K562 (cell line): ENCODE data around the gene ASB10. TPM values are rescaled to one million over a fixed set of nuclear protein-coding genes. Genes with fewer than 3 reads are reported as not detected.

Experiments used
- CHD1 ChIP-seq: fragments of 200-600 bp; sonication (generic); IDR thresholded peaks from one replicate; pipeline ENCODE4 v1.6.1; 2012; ENCODE audit warnings: mild to moderate bottlenecking, moderate library complexity, low read length, inconsistent platforms
- GTF2E2 ChIP-seq: fragments of 200-800 bp; sonication (Bioruptor generic); IDR thresholded peaks from 2 replicates; pipeline ENCODE4 v1.6.1; 2016; ENCODE audit warnings: missing genetic modification characterization, missing compliant biosample characterization
- MYC ChIP-seq, 2 experiments: fragments of 250-450 bp in 1 of 2; sonication (Bioruptor Pico) in 1 of 2; IDR thresholded peaks; 2 replicates each; pipeline versions ENCODE4 v1.5.1 to v1.6.1; 2012 to 2021; ENCODE audit warnings: low read depth in 2 of 2, borderline replicate concordance in 1 of 2, improper control_type of control experiment in 1 of 2, low read length in 1 of 2, mild to moderate bottlenecking in 1 of 2, moderate library complexity in 1 of 2
- NCOA4 ChIP-seq: fragments of 450-650 bp; IDR thresholded peaks from 2 replicates; pipeline ENCODE4 v1.6.1; 2018; ENCODE audit warnings: mild to moderate bottlenecking; ENCODE audit not compliant: partially characterized antibody
- ZNF274 ChIP-seq: IDR thresholded peaks from 2 replicates; pipeline ENCODE4 v1.6.1; 2011; ENCODE audit warnings: low read depth, mild to moderate bottlenecking, low read length, moderate library complexity, borderline replicate concordance
- ZNF584 ChIP-seq: fragments of 200-800 bp; sonication (Bioruptor generic); IDR thresholded peaks from 2 replicates; pipeline ENCODE4 v1.6.1; 2016; ENCODE audit warnings: low read depth, mild to moderate bottlenecking, missing genetic modification characterization, missing compliant biosample characterization
- polyA plus RNA-seq, 8 experiments: library from polyadenylated mRNA; depleted of rRNA in 4 of 8; stranded (reverse) in 5 of 8; unstranded in 3 of 8; fragments of >200 nt; fragmentation: Nextera tagmentation in 2 of 8; fragmentation: Illumina TruSeq in 1 of 8; extraction: Ambion mirVana in 2 of 8; extraction: Trizol in 1 of 8; gene quantifications; 2 replicates each; pipeline versions ENCODE4 v1.2.1 to v1.2.3, GENCODE V29; 2011 to 2014; ENCODE audit warnings: inconsistent platforms in 1 of 8, missing spikeins in 1 of 8
- total RNA-seq, 7 experiments: library from RNA; depleted of rRNA in 6 of 7; stranded (reverse); fragments of >200 nt in 6 of 7; fragmentation: Illumina TruSeq in 2 of 7; extraction: Trizol in 2 of 7; gene quantifications; 2 replicates each; pipeline versions ENCODE4 v1.2.1 to v1.2.3, GENCODE V29; 2011 to 2021; ENCODE audit warnings: low replicate concordance in 1 of 7
- TF ChIP-seq, protein P1 (sequence below): sonication (generic); formaldehyde crosslinking; IDR thresholded peaks from 2 replicates; pipeline ENCODE4 v1.8.0; 2023; ENCODE audit warnings: missing genetic modification reagents, mild to moderate bottlenecking, borderline replicate concordance
- TF ChIP-seq, protein P2 (sequence below): fragments of 450-650 bp; IDR thresholded peaks from 2 replicates; pipeline ENCODE4 v1.6.1; 2017; ENCODE audit warnings: antibody characterized with exemption
- TF ChIP-seq, protein P3 (sequence below), 2 experiments: fragments of 450-650 bp; formaldehyde crosslinking in 1 of 2; IDR thresholded peaks; 2 replicates each; pipeline versions ENCODE4 v1.4.0 to v1.6.1; 2014 to 2020; ENCODE audit warnings: mild to moderate bottlenecking in 2 of 2, borderline replicate concordance in 1 of 2, low read depth in 1 of 2

Gene ASB10
- total and polyA plus RNA-seq, 9 of the 15 experiments (the other 6 are each of a cell fraction or from before 2014, with no cell fraction given) = not detected

DNA sequence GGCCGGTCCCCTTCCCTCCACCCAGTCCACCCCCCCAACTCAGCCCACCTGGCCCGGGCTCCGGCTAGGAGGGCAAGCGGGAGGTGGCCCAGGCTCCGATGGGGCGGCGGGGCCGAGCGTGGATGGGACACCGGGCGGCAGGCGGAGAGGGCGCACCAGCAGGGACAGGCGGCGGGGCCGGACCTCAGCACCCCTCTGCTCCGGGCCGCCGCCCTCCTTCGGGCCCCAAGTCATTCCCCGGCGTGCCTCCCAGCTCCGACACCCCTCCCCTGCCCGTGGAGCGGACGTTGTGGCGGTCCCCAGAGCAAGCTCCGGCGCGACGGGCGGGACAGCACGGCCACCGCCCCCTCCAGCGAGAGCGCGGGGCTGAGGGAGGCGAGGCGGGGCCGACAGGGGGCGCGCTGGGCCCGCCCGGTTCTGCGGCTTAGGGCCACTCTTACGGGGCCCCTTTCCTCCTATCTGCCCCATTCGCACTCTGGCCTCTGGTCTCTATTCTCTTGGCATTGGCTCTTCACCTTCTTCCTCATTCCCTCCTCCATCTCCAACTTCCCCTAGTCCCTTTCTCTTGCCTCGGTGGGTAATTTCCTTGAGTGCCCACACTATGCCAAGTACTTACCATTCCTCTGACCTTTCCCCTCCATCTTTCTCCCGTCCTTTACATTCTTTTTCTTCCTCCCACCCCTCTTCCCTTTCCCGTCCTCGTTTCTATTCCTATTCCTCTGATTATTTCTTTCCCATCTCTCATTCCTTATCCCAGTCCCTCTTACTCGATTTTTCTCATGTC lies 18.9 kb downstream of the ASB10 start (continued):
- TF ChIP-seq, protein P1, sequence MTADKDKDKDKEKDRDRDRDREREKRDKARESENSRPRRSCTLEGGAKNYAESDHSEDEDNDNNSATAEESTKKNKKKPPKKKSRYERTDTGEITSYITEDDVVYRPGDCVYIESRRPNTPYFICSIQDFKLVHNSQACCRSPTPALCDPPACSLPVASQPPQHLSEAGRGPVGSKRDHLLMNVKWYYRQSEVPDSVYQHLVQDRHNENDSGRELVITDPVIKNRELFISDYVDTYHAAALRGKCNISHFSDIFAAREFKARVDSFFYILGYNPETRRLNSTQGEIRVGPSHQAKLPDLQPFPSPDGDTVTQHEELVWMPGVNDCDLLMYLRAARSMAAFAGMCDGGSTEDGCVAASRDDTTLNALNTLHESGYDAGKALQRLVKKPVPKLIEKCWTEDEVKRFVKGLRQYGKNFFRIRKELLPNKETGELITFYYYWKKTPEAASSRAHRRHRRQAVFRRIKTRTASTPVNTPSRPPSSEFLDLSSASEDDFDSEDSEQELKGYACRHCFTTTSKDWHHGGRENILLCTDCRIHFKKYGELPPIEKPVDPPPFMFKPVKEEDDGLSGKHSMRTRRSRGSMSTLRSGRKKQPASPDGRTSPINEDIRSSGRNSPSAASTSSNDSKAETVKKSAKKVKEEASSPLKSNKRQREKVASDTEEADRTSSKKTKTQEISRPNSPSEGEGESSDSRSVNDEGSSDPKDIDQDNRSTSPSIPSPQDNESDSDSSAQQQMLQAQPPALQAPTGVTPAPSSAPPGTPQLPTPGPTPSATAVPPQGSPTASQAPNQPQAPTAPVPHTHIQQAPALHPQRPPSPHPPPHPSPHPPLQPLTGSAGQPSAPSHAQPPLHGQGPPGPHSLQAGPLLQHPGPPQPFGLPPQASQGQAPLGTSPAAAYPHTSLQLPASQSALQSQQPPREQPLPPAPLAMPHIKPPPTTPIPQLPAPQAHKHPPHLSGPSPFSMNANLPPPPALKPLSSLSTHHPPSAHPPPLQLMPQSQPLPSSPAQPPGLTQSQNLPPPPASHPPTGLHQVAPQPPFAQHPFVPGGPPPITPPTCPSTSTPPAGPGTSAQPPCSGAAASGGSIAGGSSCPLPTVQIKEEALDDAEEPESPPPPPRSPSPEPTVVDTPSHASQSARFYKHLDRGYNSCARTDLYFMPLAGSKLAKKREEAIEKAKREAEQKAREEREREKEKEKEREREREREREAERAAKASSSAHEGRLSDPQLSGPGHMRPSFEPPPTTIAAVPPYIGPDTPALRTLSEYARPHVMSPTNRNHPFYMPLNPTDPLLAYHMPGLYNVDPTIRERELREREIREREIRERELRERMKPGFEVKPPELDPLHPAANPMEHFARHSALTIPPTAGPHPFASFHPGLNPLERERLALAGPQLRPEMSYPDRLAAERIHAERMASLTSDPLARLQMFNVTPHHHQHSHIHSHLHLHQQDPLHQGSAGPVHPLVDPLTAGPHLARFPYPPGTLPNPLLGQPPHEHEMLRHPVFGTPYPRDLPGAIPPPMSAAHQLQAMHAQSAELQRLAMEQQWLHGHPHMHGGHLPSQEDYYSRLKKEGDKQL (CRISPR knock-in tag) = no peak
- TF ChIP-seq NCOA4 = peak; percentile 30
- no peak for TF ChIP-seq GTF2E2 (tag)
- TF ChIP-seq ZNF274 = no peak
- TF ChIP-seq, protein P2, sequence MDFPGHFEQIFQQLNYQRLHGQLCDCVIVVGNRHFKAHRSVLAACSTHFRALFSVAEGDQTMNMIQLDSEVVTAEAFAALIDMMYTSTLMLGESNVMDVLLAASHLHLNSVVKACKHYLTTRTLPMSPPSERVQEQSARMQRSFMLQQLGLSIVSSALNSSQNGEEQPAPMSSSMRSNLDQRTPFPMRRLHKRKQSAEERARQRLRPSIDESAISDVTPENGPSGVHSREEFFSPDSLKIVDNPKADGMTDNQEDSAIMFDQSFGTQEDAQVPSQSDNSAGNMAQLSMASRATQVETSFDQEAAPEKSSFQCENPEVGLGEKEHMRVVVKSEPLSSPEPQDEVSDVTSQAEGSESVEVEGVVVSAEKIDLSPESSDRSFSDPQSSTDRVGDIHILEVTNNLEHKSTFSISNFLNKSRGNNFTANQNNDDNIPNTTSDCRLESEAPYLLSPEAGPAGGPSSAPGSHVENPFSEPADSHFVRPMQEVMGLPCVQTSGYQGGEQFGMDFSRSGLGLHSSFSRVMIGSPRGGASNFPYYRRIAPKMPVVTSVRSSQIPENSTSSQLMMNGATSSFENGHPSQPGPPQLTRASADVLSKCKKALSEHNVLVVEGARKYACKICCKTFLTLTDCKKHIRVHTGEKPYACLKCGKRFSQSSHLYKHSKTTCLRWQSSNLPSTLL = peak; percentile 54; the same call in 1 of the 2 replicates
- TF ChIP-seq, protein P3, sequence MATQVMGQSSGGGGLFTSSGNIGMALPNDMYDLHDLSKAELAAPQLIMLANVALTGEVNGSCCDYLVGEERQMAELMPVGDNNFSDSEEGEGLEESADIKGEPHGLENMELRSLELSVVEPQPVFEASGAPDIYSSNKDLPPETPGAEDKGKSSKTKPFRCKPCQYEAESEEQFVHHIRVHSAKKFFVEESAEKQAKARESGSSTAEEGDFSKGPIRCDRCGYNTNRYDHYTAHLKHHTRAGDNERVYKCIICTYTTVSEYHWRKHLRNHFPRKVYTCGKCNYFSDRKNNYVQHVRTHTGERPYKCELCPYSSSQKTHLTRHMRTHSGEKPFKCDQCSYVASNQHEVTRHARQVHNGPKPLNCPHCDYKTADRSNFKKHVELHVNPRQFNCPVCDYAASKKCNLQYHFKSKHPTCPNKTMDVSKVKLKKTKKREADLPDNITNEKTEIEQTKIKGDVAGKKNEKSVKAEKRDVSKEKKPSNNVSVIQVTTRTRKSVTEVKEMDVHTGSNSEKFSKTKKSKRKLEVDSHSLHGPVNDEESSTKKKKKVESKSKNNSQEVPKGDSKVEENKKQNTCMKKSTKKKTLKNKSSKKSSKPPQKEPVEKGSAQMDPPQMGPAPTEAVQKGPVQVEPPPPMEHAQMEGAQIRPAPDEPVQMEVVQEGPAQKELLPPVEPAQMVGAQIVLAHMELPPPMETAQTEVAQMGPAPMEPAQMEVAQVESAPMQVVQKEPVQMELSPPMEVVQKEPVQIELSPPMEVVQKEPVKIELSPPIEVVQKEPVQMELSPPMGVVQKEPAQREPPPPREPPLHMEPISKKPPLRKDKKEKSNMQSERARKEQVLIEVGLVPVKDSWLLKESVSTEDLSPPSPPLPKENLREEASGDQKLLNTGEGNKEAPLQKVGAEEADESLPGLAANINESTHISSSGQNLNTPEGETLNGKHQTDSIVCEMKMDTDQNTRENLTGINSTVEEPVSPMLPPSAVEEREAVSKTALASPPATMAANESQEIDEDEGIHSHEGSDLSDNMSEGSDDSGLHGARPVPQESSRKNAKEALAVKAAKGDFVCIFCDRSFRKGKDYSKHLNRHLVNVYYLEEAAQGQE (IDR thresholded peaks at IDR 0.05; ENCODE audit: borderline replicate concordance) = peak; percentile 40; the same call in 1 of the 2 replicates
- TF ChIP-seq, protein P3 (CRISPR knock-in tag; IDR thresholded peaks at IDR 0.05; ENCODE audit: low read depth) = 0 out of 2 replicates have a peak, but pooled peaks have one; percentile 31
- TF ChIP-seq MYC (IDR thresholded peaks at IDR 0.05; ENCODE audit: low read depth, low read length) = no peak
- TF ChIP-seq MYC (CRISPR knock-in tag; IDR thresholded peaks at IDR 0.05; ENCODE audit: borderline replicate concordance, low read depth) = no peak
- no peak for TF ChIP-seq ZNF584 (CRISPR knock-in tag)
- no peak for TF ChIP-seq CHD1
